Panc1 (cell line): ENCODE results near the gene GDF7.

ENCODE experiments used
- POLR2AphosphoS5 ChIP-seq: IDR thresholded peaks from 2 replicates; pipeline ENCODE4 v1.6.1; 2012; ENCODE audit warnings: mild to moderate bottlenecking, low read depth, low read length, moderate library complexity
- TCF7L2 ChIP-seq: IDR thresholded peaks from 2 replicates; pipeline ENCODE4 v1.6.1; 2011; ENCODE audit warnings: mild to moderate bottlenecking, low read depth, low read length, inconsistent platforms
- TF ChIP-seq, protein P1 (sequence below): fragments of 450-650 bp; IDR thresholded peaks from 2 replicates; pipeline ENCODE4 v1.5.1; 2017; ENCODE audit warnings: mild to moderate bottlenecking
- TF ChIP-seq, protein P2 (sequence below), 2 experiments: IDR thresholded peaks; 2 replicates each; pipeline ENCODE4 v1.6.1; 2011 to 2012; ENCODE audit warnings: low read depth in 2 of 2, control low read depth in 1 of 2, low read length in 1 of 2, mild to moderate bottlenecking in 1 of 2, moderate library complexity in 1 of 2; ENCODE audit not compliant: insufficient read depth in 1 of 2

DNA sequence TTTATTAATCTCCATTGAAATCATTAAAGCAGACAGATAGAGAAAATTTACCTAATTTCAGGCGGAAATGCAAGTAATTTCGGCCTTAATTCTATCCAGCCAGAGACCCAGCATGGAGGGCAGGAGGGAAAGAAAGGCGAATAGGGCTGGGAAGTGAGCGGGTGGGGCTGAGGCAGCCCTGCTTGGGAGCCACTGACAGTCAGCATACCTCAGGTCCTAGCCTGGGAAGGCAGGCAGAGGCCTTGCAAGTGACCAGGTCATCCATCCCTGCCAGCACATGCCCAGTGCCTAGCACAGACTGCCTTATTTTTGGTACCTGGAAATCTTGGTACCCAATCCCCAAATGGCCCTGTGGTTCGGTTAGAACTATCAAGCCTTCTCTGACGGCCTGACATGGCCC lies 1.5 kb downstream of the GDF7 start:
- TF ChIP-seq, protein P1, sequence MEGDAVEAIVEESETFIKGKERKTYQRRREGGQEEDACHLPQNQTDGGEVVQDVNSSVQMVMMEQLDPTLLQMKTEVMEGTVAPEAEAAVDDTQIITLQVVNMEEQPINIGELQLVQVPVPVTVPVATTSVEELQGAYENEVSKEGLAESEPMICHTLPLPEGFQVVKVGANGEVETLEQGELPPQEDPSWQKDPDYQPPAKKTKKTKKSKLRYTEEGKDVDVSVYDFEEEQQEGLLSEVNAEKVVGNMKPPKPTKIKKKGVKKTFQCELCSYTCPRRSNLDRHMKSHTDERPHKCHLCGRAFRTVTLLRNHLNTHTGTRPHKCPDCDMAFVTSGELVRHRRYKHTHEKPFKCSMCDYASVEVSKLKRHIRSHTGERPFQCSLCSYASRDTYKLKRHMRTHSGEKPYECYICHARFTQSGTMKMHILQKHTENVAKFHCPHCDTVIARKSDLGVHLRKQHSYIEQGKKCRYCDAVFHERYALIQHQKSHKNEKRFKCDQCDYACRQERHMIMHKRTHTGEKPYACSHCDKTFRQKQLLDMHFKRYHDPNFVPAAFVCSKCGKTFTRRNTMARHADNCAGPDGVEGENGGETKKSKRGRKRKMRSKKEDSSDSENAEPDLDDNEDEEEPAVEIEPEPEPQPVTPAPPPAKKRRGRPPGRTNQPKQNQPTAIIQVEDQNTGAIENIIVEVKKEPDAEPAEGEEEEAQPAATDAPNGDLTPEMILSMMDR, result no peak
- TF ChIP-seq, protein P2, sequence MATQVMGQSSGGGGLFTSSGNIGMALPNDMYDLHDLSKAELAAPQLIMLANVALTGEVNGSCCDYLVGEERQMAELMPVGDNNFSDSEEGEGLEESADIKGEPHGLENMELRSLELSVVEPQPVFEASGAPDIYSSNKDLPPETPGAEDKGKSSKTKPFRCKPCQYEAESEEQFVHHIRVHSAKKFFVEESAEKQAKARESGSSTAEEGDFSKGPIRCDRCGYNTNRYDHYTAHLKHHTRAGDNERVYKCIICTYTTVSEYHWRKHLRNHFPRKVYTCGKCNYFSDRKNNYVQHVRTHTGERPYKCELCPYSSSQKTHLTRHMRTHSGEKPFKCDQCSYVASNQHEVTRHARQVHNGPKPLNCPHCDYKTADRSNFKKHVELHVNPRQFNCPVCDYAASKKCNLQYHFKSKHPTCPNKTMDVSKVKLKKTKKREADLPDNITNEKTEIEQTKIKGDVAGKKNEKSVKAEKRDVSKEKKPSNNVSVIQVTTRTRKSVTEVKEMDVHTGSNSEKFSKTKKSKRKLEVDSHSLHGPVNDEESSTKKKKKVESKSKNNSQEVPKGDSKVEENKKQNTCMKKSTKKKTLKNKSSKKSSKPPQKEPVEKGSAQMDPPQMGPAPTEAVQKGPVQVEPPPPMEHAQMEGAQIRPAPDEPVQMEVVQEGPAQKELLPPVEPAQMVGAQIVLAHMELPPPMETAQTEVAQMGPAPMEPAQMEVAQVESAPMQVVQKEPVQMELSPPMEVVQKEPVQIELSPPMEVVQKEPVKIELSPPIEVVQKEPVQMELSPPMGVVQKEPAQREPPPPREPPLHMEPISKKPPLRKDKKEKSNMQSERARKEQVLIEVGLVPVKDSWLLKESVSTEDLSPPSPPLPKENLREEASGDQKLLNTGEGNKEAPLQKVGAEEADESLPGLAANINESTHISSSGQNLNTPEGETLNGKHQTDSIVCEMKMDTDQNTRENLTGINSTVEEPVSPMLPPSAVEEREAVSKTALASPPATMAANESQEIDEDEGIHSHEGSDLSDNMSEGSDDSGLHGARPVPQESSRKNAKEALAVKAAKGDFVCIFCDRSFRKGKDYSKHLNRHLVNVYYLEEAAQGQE (IDR thresholded peaks at IDR 0.05; ENCODE audit: insufficient read depth in 1 of 2, low read depth in 2 of 2, low read length in 1 of 2), result no peak
- no peak for TF ChIP-seq TCF7L2
- TF ChIP-seq POLR2AphosphoS5, result no peak
